Neural cell (in vitro differentiated cells): Measurements from ENCODE around the gene ADARB2.

Experiments used
- POLR2AphosphoS5 ChIP-seq: IDR thresholded peaks from 2 replicates; pipeline ENCODE4 v1.6.1; 2012
- REST ChIP-seq: IDR thresholded peaks from 2 replicates; pipeline ENCODE4 v1.6.1; 2012; ENCODE audit warnings: borderline replicate concordance
- TF ChIP-seq, protein P1 (sequence below): fragments of 450-650 bp; IDR thresholded peaks from 2 replicates; pipeline ENCODE4 v1.5.1; 2014; ENCODE audit warnings: antibody characterized with exemption, mild to moderate bottlenecking, moderate library complexity; ENCODE audit not compliant: poor library complexity, severe bottlenecking

- TF ChIP-seq, protein P1, sequence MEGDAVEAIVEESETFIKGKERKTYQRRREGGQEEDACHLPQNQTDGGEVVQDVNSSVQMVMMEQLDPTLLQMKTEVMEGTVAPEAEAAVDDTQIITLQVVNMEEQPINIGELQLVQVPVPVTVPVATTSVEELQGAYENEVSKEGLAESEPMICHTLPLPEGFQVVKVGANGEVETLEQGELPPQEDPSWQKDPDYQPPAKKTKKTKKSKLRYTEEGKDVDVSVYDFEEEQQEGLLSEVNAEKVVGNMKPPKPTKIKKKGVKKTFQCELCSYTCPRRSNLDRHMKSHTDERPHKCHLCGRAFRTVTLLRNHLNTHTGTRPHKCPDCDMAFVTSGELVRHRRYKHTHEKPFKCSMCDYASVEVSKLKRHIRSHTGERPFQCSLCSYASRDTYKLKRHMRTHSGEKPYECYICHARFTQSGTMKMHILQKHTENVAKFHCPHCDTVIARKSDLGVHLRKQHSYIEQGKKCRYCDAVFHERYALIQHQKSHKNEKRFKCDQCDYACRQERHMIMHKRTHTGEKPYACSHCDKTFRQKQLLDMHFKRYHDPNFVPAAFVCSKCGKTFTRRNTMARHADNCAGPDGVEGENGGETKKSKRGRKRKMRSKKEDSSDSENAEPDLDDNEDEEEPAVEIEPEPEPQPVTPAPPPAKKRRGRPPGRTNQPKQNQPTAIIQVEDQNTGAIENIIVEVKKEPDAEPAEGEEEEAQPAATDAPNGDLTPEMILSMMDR = no peak
- TF ChIP-seq REST (no peak), POLR2AphosphoS5 (no peak)
These were observed 274.8 kb downstream of the ADARB2 start for GRCh38 chr10:1462521-1462920.
